ENCODE measurements around the gene DPF3. TPM values are rescaled to one million over a fixed set of nuclear protein-coding genes. Genes with fewer than 3 reads are reported as not detected.

Gene DPF3
- total RNA-seq, 1 experiment from 2014 or later, result not detected

DNA sequence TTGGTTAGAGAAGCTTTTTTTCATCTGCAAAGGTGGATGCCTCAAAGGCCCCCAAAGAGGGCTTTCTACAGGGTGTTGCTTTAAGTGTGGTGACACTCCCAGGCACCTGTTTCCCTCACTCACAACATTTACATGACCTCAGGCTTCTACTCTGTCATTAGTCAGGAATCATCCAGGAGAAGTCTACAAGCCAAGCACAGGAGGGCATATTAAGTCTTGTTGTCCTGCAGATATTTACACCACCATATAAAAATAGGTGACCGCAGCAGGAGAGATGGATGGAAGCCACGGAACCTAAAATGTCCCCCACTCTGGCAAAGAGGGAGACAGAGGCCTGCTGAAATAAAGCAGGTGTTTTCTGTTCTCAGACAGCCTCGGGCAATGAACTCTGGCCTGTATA, 7.5 kb upstream of the DPF3 start:
- no peaks in the 10 kb centered on the region for H3K4me1 ChIP-seq (ENCODE audit: control insufficient read depth, insufficient read depth, low read length)
- DNase-seq (ENCODE audit: low read depth, low spot score), result no peak
- intact Hi-C loops (cut with micrococcal nuclease; ENCODE audit: unreplicated experiment) (no loop called here), in situ Hi-C loops (cut with HindIII; ENCODE audit: low pct_unique_long_range_greater_than_20kb, low sequenced_read_pairs) (no loop called here)
- no peak overlapping the region for H3K27ac ChIP-seq (ENCODE audit: low read length)
- ChIA-PET CTCF (no interaction called here), POLR2A (no interaction called here)
- H3K27me3 ChIP-seq (ENCODE audit: control insufficient read depth, insufficient read depth, low read length), result peaks cover under 1% of the 10 kb centered on the region; the same call in 1 of the 2 replicates
- no peaks in the 10 kb centered on the region for H3K9me3 ChIP-seq (ENCODE audit: control insufficient read depth, insufficient read depth, low read depth, low read length)
- ATAC-seq, result no peak
- no peaks in the 10 kb centered on the region for H3K36me3 ChIP-seq (ENCODE audit: control insufficient read depth, insufficient read depth, low read length)
- no peak overlapping the region for H3K4me3 ChIP-seq (ENCODE audit: low read depth in 2 of 2, low read length in 2 of 2)
- TF ChIP-seq, protein P1, sequence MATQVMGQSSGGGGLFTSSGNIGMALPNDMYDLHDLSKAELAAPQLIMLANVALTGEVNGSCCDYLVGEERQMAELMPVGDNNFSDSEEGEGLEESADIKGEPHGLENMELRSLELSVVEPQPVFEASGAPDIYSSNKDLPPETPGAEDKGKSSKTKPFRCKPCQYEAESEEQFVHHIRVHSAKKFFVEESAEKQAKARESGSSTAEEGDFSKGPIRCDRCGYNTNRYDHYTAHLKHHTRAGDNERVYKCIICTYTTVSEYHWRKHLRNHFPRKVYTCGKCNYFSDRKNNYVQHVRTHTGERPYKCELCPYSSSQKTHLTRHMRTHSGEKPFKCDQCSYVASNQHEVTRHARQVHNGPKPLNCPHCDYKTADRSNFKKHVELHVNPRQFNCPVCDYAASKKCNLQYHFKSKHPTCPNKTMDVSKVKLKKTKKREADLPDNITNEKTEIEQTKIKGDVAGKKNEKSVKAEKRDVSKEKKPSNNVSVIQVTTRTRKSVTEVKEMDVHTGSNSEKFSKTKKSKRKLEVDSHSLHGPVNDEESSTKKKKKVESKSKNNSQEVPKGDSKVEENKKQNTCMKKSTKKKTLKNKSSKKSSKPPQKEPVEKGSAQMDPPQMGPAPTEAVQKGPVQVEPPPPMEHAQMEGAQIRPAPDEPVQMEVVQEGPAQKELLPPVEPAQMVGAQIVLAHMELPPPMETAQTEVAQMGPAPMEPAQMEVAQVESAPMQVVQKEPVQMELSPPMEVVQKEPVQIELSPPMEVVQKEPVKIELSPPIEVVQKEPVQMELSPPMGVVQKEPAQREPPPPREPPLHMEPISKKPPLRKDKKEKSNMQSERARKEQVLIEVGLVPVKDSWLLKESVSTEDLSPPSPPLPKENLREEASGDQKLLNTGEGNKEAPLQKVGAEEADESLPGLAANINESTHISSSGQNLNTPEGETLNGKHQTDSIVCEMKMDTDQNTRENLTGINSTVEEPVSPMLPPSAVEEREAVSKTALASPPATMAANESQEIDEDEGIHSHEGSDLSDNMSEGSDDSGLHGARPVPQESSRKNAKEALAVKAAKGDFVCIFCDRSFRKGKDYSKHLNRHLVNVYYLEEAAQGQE (IDR thresholded peaks at IDR 0.05; ENCODE audit: insufficient read depth in 1 of 2, low read depth in 2 of 2, low read length in 1 of 2), result no peak
- TF ChIP-seq TCF7L2 (IDR thresholded peaks at IDR 0.05; ENCODE audit: low read depth, low read length) (no peak), SIN3A (IDR thresholded peaks at IDR 0.05; ENCODE audit: borderline replicate concordance, insufficient read depth, low read depth, low read length) (no peak), POLR2AphosphoS5 (IDR thresholded peaks at IDR 0.05; ENCODE audit: low read depth, low read length) (no peak)
- TF ChIP-seq, protein P2, sequence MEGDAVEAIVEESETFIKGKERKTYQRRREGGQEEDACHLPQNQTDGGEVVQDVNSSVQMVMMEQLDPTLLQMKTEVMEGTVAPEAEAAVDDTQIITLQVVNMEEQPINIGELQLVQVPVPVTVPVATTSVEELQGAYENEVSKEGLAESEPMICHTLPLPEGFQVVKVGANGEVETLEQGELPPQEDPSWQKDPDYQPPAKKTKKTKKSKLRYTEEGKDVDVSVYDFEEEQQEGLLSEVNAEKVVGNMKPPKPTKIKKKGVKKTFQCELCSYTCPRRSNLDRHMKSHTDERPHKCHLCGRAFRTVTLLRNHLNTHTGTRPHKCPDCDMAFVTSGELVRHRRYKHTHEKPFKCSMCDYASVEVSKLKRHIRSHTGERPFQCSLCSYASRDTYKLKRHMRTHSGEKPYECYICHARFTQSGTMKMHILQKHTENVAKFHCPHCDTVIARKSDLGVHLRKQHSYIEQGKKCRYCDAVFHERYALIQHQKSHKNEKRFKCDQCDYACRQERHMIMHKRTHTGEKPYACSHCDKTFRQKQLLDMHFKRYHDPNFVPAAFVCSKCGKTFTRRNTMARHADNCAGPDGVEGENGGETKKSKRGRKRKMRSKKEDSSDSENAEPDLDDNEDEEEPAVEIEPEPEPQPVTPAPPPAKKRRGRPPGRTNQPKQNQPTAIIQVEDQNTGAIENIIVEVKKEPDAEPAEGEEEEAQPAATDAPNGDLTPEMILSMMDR (IDR thresholded peaks at IDR 0.05), result no peak
- BruUV-seq (replicated peaks), result no TSS peak

DNA sequence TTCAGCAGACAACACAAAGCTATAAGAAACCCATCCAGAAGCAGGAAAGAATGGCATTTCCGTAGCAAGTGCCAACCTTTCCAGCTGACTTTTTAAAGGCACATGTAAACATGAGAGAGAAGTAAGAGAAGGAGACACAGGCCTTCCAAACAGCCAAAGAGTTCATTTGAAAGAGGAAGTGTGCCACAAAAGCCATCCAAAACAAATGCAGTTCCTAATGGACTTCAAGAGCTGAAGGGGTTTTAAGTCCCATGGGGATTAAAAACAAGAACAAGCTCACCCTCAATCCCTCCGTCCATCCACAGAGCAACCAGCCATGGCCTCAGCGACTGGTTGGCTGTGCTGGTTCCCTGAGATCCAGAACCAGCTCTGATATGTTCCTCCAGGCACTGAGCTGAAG, 4.5 kb upstream of the DPF3 start:
- intact Hi-C loops (cut with micrococcal nuclease; ENCODE audit: unreplicated experiment), result no loop called here
- POLR2A ChIA-PET, result no interaction called here
- BruUV-seq (replicated peaks), result no TSS peak
- no peaks in the 10 kb centered on the region for H3K9me3 ChIP-seq (ENCODE audit: control insufficient read depth, insufficient read depth, low read depth, low read length)
- no peak for ATAC-seq
- CTCF ChIA-PET, result no interaction called here
- peaks cover 17% of the 10 kb centered on the region for H3K27me3 ChIP-seq (ENCODE audit: control insufficient read depth, insufficient read depth, low read length)
- no peak overlapping the region for H3K4me3 ChIP-seq (ENCODE audit: low read depth in 2 of 2, low read length in 2 of 2)
- H3K4me1 ChIP-seq (ENCODE audit: control insufficient read depth, insufficient read depth, low read length), result peaks cover 7% of the 10 kb centered on the region; the same call in 1 of the 2 replicates
- TF ChIP-seq, protein P1 (IDR thresholded peaks at IDR 0.05; ENCODE audit: insufficient read depth in 1 of 2, low read depth in 2 of 2, low read length in 1 of 2), result no peak
- TF ChIP-seq POLR2AphosphoS5 (IDR thresholded peaks at IDR 0.05; ENCODE audit: low read depth, low read length), result no peak
- TF ChIP-seq, protein P2 (IDR thresholded peaks at IDR 0.05), result no peak
- TF ChIP-seq SIN3A (IDR thresholded peaks at IDR 0.05; ENCODE audit: borderline replicate concordance, insufficient read depth, low read depth, low read length), result no peak
- no peak for TF ChIP-seq TCF7L2 (IDR thresholded peaks at IDR 0.05; ENCODE audit: low read depth, low read length)
- in situ Hi-C loops (cut with HindIII; ENCODE audit: low pct_unique_long_range_greater_than_20kb, low sequenced_read_pairs), result no loop called here
- H3K27ac ChIP-seq (ENCODE audit: low read length), result no peak overlapping the region
- H3K36me3 ChIP-seq (ENCODE audit: control insufficient read depth, insufficient read depth, low read length), result peaks cover 3% of the 10 kb centered on the region; the same call in 1 of the 2 replicates
- no peak for DNase-seq (ENCODE audit: low read depth, low spot score)
